SK-N-MC (cell line): ENCODE measurements around the gene TTI1.

Experiments used
- EZH2 ChIP-seq: fragments of 200-600 bp; sonication (generic); IDR thresholded peaks from one replicate; pipeline ENCODE4 v1.6.1; 2017; ENCODE audit warnings: antibody characterized with exemption
- POLR2AphosphoS5 ChIP-seq: IDR thresholded peaks from 2 replicates; pipeline ENCODE4 v1.6.1; 2012; ENCODE audit warnings: mild to moderate bottlenecking, low read depth, low read length, borderline replicate concordance

- TF ChIP-seq POLR2AphosphoS5 (no peak), EZH2 (no peak)
Measured at GRCh38 chr20:38017959-38018358, 15.3 kb downstream of the TTI1 start.
